ENCODE measurements around the gene ZBTB1.
A peak's percentile ranks its signal among the peaks of the same experiment; 100 is the strongest.
"Not testable (repeated sequence)": the region's sequence is repeated elsewhere in the genome, so short reads cannot be mapped to it uniquely, and the experiment has no call there.

ZBTB1 gene

GRCh38 chr14:64562436-64562835, 57.9 kb downstream of the ZBTB1 start:
- TF ChIP-seq CTCF (IDR thresholded peaks at IDR 0.05; ENCODE audit: low read depth, low read length) = no peak
- no peak overlapping the region for H3K4me3 ChIP-seq (replicated peaks in 1 of 2; ENCODE audit: low read depth in 2 of 2, low read length in 2 of 2)
- DNase-seq (ENCODE audit: low read depth in 2 of 2) = no peak

GRCh38 chr14:64563696-64564095, 59.1 kb downstream of the ZBTB1 start:
- no peak for TF ChIP-seq CTCF (IDR thresholded peaks at IDR 0.05; ENCODE audit: low read depth, low read length)
- no peak for DNase-seq (ENCODE audit: low read depth in 2 of 2)
- no peak overlapping the region for H3K4me3 ChIP-seq (replicated peaks in 1 of 2; ENCODE audit: low read depth in 2 of 2, low read length in 2 of 2)

- no peak overlapping the region for H3K4me3 ChIP-seq (replicated peaks in 1 of 2; ENCODE audit: low read depth in 2 of 2, low read length in 2 of 2)
- DNase-seq (ENCODE audit: low read depth in 2 of 2) = peak in 1 of 2 donors; percentile 63
- TF ChIP-seq CTCF (IDR thresholded peaks at IDR 0.05; ENCODE audit: low read depth, low read length) = no peak
Observed at GRCh38 chr14:64566651-64567122, 62.1 kb downstream of the ZBTB1 start.

- no peak overlapping the region for H3K4me3 ChIP-seq (replicated peaks in 1 of 2; ENCODE audit: low read depth in 2 of 2, low read length in 2 of 2)
- no peak for TF ChIP-seq CTCF (IDR thresholded peaks at IDR 0.05; ENCODE audit: low read depth, low read length)
- DNase-seq (ENCODE audit: low read depth in 2 of 2) = peak; percentile 81 to 91
Observed at GRCh38 chr14:64569138-64569631, 64.6 kb downstream of the ZBTB1 start.

- DNase-seq (ENCODE audit: low read depth in 2 of 2); H3K4me3 ChIP-seq (replicated peaks in 1 of 2; ENCODE audit: low read depth in 2 of 2, low read length in 2 of 2): not testable (repeated sequence)
Observed at GRCh38 chr14:64569646-64570045, 65.1 kb downstream of the ZBTB1 start.

- TF ChIP-seq CTCF (IDR thresholded peaks at IDR 0.05; ENCODE audit: low read depth, low read length) = no peak
- DNase-seq (ENCODE audit: low read depth in 2 of 2) = no peak
- no peak overlapping the region for H3K4me3 ChIP-seq (replicated peaks in 1 of 2; ENCODE audit: low read depth in 2 of 2, low read length in 2 of 2)
Observed at GRCh38 chr14:64572386-64573104, 68.0 kb downstream of the ZBTB1 start.

- no peak overlapping the region for H3K4me3 ChIP-seq (replicated peaks in 1 of 2; ENCODE audit: low read depth in 2 of 2, low read length in 2 of 2)
- no peak for TF ChIP-seq CTCF (IDR thresholded peaks at IDR 0.05; ENCODE audit: low read depth, low read length)
- peak in 1 of 2 donors; percentile 29 for DNase-seq (ENCODE audit: low read depth in 2 of 2)
Observed at GRCh38 chr14:64573109-64573508, 68.5 kb downstream of the ZBTB1 start.

All from cardiac fibroblast (primary cell).